Measurements from ENCODE around the gene LMX1B.
"Not testable (repeated sequence)": the region's sequence is repeated elsewhere in the genome, so short reads cannot be mapped to it uniquely, and the experiment has no call there.

LMX1B gene

DNA sequence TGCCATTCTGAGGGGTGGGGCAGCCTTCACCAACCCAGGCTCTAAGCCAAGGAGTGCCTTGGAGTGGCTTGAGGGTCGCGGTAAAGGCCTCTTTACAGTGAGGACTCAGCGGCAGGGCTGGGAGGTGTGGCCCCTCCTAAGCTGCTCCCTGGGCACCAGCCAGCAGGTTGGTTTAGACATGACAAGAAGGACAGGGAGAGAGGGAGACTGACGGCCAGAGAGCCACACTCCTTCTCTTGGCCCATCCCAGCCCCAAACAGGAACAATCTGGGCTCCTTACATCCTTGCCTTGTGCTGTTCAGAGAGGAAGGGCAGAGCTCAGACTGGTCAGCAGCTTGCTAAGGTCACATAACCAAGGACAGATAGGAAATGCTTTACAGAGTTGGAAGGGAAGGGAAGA is 94.5 kb downstream of the LMX1B start:
- no peak for DNase-seq (ENCODE audit: low read depth in 2 of 2)

DNA sequence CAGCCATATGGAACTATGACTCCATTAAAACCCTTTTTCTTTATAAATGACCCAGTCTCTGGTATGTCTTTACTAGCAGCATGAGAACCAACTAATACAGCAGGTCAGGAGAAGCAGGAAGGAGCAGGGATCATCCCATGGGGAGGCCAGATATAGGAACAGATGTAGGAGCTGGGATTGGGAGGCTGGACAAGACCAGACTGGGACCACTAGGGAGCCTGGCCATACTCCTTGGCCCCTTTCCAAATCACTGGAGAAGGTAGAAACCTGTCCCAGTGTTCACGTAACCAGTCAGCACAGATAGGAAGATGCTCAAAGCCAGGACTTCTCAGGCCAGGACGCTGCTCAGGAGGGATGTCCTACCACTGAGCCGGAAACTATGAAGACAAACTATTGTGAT is 95.5 kb downstream of the LMX1B start:
- no peak for DNase-seq (ENCODE audit: low read depth in 2 of 2)

DNA sequence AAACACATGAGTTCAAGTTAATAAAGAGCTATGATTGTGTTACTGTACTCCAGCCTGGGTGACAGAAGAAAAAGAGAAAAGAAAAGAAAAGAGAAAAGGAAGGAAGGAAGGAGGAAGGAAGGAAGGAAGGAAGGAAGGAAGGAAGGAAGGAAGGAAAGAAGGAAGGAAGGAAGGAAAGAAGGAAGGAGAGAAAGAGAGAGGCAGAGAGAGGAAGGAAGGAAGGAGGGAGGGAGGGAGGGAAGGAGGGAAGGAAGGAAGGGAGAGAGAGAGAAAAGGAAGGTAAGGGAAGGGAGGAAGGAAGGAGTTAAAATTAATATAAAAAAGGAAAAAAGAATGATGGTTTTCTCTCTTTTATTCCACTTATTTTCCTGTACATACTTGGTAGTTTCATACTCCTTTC is 101.7 kb downstream of the LMX1B start:
- no peak for DNase-seq (ENCODE audit: low read depth in 2 of 2)

GRCh38 chr9:126717441-126717840 is 103.7 kb downstream of the LMX1B start:
- DNase-seq (ENCODE audit: low read depth in 2 of 2): not testable (repeated sequence)

DNA sequence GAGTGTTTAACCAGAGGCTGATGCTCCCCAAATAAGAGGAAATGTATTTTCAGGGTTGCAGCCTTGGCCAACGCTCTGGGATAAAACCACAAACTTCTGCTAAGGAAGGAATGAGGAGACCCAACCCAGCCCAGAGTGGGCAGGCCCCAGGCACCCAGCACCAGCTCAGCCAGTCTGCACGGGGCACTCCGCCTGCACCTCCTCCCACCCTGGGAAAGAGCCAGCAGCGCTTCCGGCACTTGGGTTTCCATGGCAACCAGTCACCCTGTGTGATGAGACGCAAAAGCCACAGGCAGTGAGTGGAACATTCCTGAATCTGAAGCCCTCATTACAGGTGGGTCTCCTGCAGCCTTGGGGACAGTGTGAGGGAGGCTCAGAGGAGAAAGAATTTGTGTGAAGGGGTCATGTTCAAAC is 105.9 kb downstream of the LMX1B start:
- DNase-seq (ENCODE audit: low read depth in 2 of 2): peak; percentile 64 to 74

DNA sequence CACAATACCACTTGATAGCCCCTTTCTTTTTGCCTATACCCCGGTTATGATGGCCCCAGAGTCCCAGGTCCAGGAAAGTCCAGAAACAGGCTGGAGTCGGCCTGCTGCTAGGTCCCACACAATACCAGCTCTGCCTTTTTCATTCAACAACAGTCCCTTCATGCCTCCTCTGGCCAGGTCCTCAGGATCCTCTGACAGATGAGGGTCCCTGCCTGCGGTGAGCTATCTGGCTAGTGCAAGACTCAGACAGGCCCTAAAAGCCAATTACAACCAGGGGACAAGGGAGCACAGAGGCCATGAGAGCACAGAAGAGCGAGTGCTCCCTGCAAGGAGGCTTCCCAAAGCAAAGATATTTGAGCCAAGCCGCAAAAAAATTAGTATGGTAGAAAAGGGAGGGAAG is 106.3 kb downstream of the LMX1B start:
- DNase-seq (ENCODE audit: low read depth in 2 of 2): no peak

DNA sequence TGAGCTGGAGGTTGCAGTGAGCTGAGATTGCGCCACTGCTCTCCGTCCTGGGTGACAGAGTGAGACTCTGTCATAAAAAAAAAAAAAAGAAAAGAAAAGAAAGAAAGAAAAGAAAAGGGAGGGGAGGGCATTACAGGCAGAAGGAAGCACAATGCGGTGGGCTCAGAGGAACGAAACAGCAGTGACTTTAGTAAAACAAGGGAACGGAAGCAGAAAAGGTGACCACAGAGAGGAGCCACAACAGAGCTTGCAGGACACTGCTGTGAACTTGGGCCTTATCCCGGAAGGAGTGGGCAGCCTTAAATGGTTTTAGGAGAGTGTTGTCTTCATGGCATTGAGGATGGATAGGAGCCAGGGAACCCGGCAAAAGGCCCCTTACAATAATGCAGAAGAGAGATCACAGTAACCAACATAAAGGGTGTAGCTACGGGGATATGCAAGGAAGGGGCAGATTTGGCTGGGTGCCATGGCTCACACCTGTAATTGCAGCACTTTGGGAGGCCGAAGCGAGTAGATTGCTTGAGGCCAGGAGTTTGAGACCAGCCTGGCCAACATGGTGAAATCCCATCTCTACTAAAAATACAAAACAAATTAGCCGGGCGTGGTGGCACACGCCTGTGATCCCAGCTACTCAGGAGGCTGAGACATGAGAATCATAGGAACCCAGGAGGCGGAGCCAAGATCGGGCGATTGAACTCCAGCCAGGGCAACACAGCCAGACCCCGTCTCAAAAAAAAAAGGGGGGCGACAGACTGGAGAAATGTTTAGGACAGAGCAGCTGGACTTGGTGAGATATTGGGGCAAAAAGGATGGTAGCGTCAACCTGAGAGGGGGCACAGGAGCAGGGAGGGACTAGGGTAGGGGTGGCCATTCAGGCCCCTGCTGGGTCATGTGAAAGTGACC is 107.2 kb downstream of the LMX1B start:
- DNase-seq (ENCODE audit: low read depth in 2 of 2): no peak

DNA sequence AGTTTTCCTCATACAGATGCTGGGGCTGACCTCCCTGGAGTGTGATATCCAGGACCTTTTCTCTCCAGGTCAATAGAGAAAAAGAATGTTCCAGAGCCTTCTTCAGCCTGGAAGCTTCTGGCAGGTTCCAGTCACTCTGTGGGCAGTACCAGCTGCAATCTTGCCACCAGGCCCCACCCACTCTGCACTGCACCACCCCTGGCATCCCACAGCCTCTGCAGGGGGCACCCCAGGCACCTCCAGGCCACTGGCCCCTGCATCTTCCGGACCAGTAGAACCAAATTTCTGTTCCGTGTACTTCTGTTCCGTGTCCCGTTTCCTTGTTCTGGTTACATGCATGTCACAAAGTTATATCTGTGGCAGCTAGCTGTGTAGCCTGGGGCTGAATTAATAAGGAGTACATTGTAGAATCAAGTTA is 107.8 kb downstream of the LMX1B start:
- no peak for DNase-seq (ENCODE audit: low read depth in 2 of 2)

DNA sequence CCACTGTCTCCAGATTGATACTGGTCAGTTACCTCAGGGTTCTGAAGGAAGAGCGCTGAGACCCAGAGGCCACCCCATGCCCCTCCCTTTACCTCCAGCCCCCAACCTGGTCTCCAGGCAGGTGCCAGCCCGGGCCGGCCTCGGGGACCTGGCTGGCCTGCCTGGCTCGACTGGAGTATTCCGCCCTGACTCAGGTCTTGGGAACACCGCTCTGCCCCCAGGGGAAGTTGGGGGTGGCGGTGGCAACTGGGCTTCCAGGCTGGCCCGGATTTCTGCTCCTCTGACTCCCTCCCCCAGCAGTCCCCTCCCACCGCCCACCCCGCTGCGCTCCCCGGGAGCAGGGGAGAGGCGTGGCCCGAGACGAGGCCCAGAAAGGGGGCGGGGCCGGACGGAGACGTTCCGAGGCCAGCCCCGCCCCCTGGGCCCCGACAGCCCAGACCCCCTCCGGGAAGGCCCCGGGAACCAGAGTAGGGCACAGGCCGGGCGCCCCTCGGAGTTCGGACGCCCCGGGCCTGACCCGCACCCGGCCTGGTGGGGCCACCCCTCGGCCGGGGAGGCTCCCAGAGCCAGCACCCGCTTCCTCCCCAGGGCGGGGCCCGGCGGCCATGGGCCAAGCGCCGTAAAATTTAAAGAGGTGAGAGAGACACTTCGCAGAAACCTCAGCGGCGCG is 108.7 kb downstream of the LMX1B start:
- DNase-seq (ENCODE audit: low read depth in 2 of 2): peak; percentile 89 to 93

DNA sequence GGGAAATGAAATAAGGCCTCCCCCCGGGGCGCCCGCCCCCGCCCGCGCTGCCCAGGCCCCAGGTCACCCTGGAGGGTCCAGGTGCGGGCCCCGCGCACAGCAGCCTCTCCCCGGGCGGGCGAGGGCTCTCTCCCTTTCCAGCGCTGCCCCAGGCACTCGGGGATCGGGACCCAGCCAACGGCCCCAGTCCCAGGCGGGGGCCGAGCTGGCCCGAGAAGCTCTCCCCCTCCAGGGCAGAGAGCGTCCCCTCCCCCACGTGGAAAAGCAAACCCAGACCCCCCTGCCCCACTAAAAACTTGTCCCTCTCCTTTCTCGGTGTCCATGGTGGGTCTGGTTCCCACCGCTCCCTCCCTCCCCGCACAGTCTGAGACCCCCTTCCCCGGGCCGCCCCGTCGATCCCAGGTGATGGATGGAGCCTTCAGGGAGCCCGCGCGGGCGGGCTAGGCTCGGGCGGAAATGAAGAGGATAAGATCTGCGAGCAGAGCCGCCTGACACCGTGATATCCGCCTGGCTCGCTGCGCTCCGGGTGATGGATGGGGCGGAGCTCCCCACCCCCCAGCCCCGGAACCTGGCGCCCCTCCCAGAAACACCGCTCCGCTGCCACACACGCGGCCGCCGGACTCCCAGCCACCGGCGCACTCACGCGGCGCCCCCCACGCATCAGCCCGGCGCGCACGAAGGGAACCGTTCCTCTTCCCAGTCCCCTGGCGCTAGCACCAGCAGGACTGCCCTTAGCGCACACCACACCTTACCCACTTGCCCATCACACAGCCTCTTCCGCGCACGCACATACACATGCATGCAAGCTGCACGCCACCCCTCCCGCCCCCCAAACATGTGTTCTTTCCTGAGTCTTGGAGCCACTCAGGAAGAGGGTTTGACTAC is 109.4 kb downstream of the LMX1B start:
- DNase-seq (ENCODE audit: low read depth in 2 of 2): peak; percentile 60 to 66

DNA sequence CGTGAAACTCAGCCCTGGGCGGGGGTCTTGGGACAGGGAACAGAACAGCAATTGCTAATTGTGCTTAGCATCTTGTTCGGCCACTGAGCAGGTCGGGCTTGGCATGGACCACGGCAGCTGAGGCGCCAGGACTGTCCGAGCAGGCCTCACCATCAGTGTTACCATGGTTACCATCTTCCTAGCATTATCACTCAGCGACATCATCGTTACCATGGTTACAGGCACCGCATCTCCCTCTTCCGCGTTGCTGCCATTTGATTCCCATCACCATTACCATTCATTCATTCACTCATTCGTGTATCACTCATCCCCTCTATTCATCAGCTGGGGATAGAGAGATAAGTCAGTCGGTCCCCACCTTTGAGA is 110.1 kb downstream of the LMX1B start:
- no peak for DNase-seq (ENCODE audit: low read depth in 2 of 2)

DNA sequence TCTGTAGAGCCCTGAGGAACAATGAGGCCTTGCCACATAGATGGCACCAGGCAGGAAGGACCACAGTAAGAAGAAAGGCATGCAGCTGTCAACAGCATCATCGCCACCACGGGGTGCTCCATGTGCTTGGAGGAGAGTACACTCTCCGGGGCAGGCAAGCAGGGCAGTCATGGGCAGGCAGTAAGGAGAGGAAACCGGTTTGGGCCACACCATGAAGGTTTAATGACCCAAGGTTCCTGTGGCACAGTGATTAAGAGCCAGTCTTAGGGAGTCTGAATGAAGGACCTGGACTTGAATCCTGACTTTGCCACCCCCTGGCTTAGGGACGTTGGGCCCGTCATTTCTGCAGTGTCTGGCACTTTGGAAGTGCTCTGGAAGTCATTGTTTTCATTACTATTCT is 110.5 kb downstream of the LMX1B start:
- DNase-seq (ENCODE audit: low read depth in 2 of 2): no peak

DNA sequence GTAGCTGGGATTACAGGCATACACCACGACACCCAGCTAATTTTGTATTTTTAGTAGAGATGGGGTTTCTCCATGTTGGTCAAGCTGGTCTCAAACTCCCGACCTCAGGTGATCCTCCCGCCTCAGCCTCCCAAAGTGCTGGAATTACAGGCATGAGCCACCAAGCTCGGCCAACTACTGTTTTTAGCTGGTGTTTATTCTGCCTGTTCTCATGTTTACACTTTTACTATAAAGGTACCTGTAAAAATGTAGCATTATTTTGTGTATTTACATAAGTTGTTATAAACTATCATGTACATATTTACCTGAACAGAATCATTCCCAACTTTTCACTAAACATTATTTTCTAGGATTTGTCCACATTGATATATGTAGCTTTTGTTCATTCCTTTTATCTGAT is 111.8 kb downstream of the LMX1B start:
- DNase-seq (ENCODE audit: low read depth in 2 of 2): not testable (repeated sequence)

DNA sequence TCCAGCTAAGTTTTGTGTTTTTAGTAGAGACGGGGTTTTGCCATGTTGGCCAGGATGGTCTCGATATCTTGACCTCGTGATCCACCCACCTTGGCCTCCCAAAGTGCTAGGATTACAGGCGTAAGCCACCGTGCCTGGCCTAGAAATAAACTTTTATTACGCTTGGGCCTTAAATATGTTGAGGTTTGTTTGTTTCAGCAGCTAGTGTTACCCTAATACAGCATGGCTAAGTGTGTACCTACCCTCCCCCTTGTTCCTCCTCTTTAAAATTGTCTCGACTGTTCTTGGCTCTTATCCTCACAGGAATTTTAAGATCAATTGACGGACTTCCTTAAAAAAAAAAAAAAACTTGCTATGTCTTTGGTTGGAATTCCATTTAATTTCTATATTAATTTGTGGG is 114.5 kb downstream of the LMX1B start:
- not testable (repeated sequence) for DNase-seq (ENCODE audit: low read depth in 2 of 2)

- not testable (repeated sequence) for DNase-seq (ENCODE audit: low read depth in 2 of 2)
Observed at GRCh38 chr9:126730592-126730991, 116.9 kb downstream of the LMX1B start.

DNA sequence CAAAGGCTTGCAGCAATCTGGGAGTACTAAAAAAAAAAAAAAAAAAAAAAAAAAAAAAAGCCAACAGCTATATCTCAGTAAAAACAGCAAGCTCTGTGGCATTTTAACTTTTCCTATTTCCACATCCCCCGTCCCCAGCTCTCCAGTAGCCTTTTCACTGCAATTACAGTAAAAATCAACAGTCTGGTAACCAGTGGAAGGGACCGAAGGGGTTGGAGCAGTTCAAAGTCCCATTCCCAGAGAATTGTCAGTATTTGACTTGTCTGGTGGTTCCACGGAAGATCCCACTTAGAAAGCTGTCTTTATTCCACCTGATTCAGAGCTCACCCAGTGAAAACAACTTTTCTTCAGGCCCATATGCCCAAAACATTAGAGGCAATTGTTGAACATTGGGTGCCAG is 119.3 kb downstream of the LMX1B start:
- no peak for DNase-seq (ENCODE audit: low read depth in 2 of 2)

DNA sequence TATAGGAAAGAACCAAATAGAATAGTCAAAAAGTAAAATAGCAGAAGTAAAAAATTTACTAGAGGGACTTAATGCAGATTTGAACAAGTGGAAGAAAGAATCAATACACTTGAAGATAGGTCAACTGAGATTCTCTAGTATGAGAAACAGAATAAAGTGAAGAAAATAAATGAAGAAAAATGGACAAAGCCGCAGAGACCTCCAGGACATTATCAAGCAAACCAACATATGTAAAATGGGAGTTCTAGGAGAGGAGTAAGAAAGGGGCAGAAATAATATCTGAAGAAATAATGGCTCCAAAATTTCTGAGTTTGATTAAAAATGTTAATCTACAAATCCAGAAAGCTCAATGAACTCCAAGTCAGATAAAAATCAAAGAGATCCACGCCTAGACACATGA is 121.1 kb downstream of the LMX1B start:
- no peak for DNase-seq (ENCODE audit: low read depth in 2 of 2)

DNA sequence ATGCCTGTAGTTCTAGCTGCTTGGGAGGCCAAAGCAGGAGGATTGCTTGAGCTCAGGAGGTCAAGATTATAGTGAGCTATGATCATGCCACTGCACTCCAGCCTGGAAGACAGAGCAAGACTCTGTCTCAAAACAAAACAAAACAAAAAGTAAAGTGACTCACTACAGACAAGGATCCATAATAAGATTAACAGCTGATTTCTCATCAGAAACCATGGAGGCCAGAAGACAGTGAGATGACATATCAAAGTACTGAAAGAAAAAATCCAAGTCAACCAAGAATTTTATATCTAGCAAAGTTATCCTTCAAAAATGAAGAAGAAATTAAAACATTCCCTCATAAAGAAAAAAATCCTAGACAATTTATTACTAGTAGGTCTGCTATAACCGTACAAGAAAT is 121.8 kb downstream of the LMX1B start:
- DNase-seq (ENCODE audit: low read depth in 2 of 2): no peak

GRCh38 chr9:126738553-126738952 is 124.8 kb downstream of the LMX1B start:
- no peak for DNase-seq (ENCODE audit: low read depth in 2 of 2)

DNA sequence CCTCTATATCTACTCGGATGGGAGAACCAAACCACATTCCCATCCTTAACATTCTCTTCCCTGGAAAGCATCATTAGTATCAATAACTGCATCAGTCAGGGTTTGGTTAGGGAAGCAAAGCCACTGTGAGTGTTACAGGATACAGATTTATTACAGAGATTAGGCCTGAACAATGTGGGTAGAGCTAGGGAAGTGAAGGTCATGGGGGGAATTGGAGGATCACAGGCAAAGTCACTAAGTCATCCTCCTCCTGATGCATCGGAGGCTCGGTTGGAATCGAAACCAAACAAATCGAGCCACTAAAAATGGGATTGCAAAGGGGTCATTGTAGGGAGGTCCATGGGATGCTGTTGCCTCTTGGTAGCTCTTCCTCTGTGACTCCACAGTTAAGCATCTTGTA is 129.3 kb downstream of the LMX1B start:
- no peak for DNase-seq (ENCODE audit: low read depth in 2 of 2)

GRCh38 chr9:126745574-126746411 is 132.1 kb downstream of the LMX1B start:
- DNase-seq (ENCODE audit: low read depth in 2 of 2): no peak

Data from stimulated activated CD4-positive, alpha-beta T cell treated with anti-CD3 and anti-CD28 coated beads, Interleukin-4, amount 100 ng/mL, for 48 hours (primary cell).